ENCODE results near the gene RAB4A.

DNA sequence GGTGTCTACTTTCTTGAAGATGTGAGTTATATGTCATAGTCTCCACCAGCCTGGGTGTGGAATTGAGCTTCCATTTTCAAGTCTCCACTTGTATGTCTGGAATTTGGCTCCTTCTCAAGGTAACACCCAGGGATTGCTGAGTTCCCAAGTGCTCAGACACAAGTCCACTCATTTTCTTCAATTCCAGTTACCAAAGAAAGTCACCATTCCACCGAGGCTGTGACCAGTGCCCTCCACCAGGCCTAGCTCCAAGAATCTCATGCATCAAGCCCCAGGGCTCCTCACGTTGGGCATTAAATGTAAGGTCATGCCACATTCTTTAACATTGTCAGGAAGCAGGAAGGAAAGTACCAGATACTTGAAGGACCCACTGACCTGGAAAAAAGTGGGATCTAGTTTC is 2.4 kb upstream of the RAB4A start:
- TF ChIP-seq ESRRA (IDR thresholded peaks at IDR 0.05; ENCODE audit: borderline replicate concordance, low read depth) (no peak), CHD4 (IDR thresholded peaks at IDR 0.05; ENCODE audit: insufficient read depth, insufficient replicate concordance, low read depth, low read length, poor library complexity, severe bottlenecking) (no peak), FOS (IDR thresholded peaks at IDR 0.05; ENCODE audit: extremely low read depth, insufficient read length) (no peak), MED1 (CRISPR knock-in tag; IDR thresholded peaks at IDR 0.05; ENCODE audit: borderline replicate concordance) (no peak), BRD4 (IDR thresholded peaks at IDR 0.05) (no peak)
- TF ChIP-seq, protein P1, sequence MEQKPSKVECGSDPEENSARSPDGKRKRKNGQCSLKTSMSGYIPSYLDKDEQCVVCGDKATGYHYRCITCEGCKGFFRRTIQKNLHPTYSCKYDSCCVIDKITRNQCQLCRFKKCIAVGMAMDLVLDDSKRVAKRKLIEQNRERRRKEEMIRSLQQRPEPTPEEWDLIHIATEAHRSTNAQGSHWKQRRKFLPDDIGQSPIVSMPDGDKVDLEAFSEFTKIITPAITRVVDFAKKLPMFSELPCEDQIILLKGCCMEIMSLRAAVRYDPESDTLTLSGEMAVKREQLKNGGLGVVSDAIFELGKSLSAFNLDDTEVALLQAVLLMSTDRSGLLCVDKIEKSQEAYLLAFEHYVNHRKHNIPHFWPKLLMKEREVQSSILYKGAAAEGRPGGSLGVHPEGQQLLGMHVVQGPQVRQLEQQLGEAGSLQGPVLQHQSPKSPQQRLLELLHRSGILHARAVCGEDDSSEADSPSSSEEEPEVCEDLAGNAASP (IDR thresholded peaks at IDR 0.05), result no peak
